Cardiac muscle cell (in vitro differentiated cells and primary cell): ENCODE results near the gene MYL4. TPM values are rescaled to one million over a fixed set of nuclear protein-coding genes. Genes with fewer than 3 reads are reported as not detected.

Source experiments
- DNase-seq, 2 donors: peaks; one replicate each; pipeline versions ENCODE4 v3.0.0 to v3.0.0-alpha.2; 2010 to 2017; ENCODE audit warnings: low read depth in 1 of 2, low spot score in 1 of 2
- H3K27ac ChIP-seq: fragments of 200-600 bp; sonication (generic); 2 replicates; pipeline ENCODE4 v1.5.1; 2016
- H3K27me3 ChIP-seq: fragments of 200-600 bp; sonication (generic); 2 replicates; pipeline ENCODE4 v1.6.0; 2016; ENCODE audit warnings: control low read depth
- H3K36me3 ChIP-seq: fragments of 200-600 bp; sonication (generic); 2 replicates; pipeline ENCODE4 v1.5.1; 2016; ENCODE audit warnings: control low read depth
- H3K4me1 ChIP-seq: fragments of 200-600 bp; sonication (generic); 2 replicates; pipeline ENCODE4 v1.8.1; 2017; ENCODE audit warnings: low read depth, mild to moderate bottlenecking, mixed run types
- H3K4me3 ChIP-seq: fragments of 200-600 bp; sonication (generic); 2 replicates; pipeline ENCODE4 v1.5.1; 2016; ENCODE audit warnings: mild to moderate bottlenecking
- H3K9me3 ChIP-seq: fragments of 200-600 bp; sonication (generic); 2 replicates; pipeline ENCODE4 v1.5.1; 2017; ENCODE audit warnings: low read depth, mild to moderate bottlenecking, control low read depth
- polyA plus RNA-seq: library from polyadenylated mRNA; unstranded; fragments of >200 nt; fragmentation: Nextera tagmentation; extraction: Ambion mirVana; gene quantifications from 2 replicates; pipeline ENCODE4 v1.2.1, GENCODE V29; 2016
- total RNA-seq: library from RNA; depleted of rRNA; stranded (reverse); fragments of >200 nt; gene quantifications from 2 replicates; pipeline ENCODE4 v1.2.3, GENCODE V29; 2016
- TF ChIP-seq, protein P1 (sequence below): IDR thresholded peaks from 2 replicates; pipeline ENCODE4 v1.5.1; 2012; ENCODE audit warnings: low read depth, mild to moderate bottlenecking, low read length

Gene MYL4
- total and polyA plus RNA-seq, 2 experiments from 2014 or later, result 2,925 to 5,148 TPM

- H3K27ac ChIP-seq, result peak overlapping the region; percentile 24
- TF ChIP-seq, protein P1, sequence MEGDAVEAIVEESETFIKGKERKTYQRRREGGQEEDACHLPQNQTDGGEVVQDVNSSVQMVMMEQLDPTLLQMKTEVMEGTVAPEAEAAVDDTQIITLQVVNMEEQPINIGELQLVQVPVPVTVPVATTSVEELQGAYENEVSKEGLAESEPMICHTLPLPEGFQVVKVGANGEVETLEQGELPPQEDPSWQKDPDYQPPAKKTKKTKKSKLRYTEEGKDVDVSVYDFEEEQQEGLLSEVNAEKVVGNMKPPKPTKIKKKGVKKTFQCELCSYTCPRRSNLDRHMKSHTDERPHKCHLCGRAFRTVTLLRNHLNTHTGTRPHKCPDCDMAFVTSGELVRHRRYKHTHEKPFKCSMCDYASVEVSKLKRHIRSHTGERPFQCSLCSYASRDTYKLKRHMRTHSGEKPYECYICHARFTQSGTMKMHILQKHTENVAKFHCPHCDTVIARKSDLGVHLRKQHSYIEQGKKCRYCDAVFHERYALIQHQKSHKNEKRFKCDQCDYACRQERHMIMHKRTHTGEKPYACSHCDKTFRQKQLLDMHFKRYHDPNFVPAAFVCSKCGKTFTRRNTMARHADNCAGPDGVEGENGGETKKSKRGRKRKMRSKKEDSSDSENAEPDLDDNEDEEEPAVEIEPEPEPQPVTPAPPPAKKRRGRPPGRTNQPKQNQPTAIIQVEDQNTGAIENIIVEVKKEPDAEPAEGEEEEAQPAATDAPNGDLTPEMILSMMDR, result peak; percentile 100
- H3K4me3 ChIP-seq, result no peak overlapping the region
- peaks cover 2% of the 10 kb centered on the region for H3K36me3 ChIP-seq
- DNase-seq, result peak; percentile 90 to 97
- H3K27me3 ChIP-seq, result no peaks in the 10 kb centered on the region
- H3K4me1 ChIP-seq, result peaks cover 13% of the 10 kb centered on the region
- no peaks in the 10 kb centered on the region for H3K9me3 ChIP-seq
Measured at GRCh38 chr17:47229535-47230443, 20.6 kb downstream of the MYL4 start.

GRCh38 chr17:47230864-47231263 is 21.7 kb downstream of the MYL4 start:
- no peak overlapping the region for H3K4me3 ChIP-seq
- H3K27ac ChIP-seq, result no peak overlapping the region
- no peaks in the 10 kb centered on the region for H3K9me3 ChIP-seq
- peaks cover 12% of the 10 kb centered on the region for H3K36me3 ChIP-seq
- peaks cover 11% of the 10 kb centered on the region for H3K4me1 ChIP-seq
- no peaks in the 10 kb centered on the region for H3K27me3 ChIP-seq
- no peak for DNase-seq
- TF ChIP-seq, protein P1, result no peak

GRCh38 chr17:47231334-47231733 is 22.2 kb downstream of the MYL4 start:
- no peak overlapping the region for H3K27ac ChIP-seq
- no peak overlapping the region for H3K4me3 ChIP-seq
- TF ChIP-seq, protein P1, result no peak
- DNase-seq, result no peak
- no peaks in the 10 kb centered on the region for H3K9me3 ChIP-seq
- H3K4me1 ChIP-seq, result peaks cover 11% of the 10 kb centered on the region
- peaks cover 13% of the 10 kb centered on the region for H3K36me3 ChIP-seq
- H3K27me3 ChIP-seq, result no peaks in the 10 kb centered on the region

GRCh38 chr17:47231866-47232265 is 22.7 kb downstream of the MYL4 start:
- Histone ChIP-seq H3K36me3 (peaks cover 13% of the 10 kb centered on the region), H3K4me3 (no peak overlapping the region), H3K27me3 (no peaks in the 10 kb centered on the region), H3K27ac (no peak overlapping the region), H3K9me3 (no peaks in the 10 kb centered on the region), H3K4me1 (peaks cover 11% of the 10 kb centered on the region)
- TF ChIP-seq, protein P1, result no peak
- DNase-seq, result no peak

GRCh38 chr17:47232465-47232864 is 23.3 kb downstream of the MYL4 start:
- TF ChIP-seq, protein P1, result no peak
- H3K27me3 ChIP-seq, result no peaks in the 10 kb centered on the region

More at GRCh38 chr17:47232465-47232864, 23.3 kb downstream of the MYL4 start:
- Histone ChIP-seq H3K4me3 (no peak overlapping the region), H3K9me3 (no peaks in the 10 kb centered on the region), H3K4me1 (peaks cover 11% of the 10 kb centered on the region), H3K36me3 (peaks cover 13% of the 10 kb centered on the region), H3K27ac (no peak overlapping the region)
- DNase-seq, result no peak
